SK-N-SH (cell line): ENCODE results near the gene GAL3ST3. TPM values are rescaled to one million over a fixed set of nuclear protein-coding genes. Genes with fewer than 3 reads are reported as not detected.
"Not testable (repeated sequence)": the region's sequence is repeated elsewhere in the genome, so short reads cannot be mapped to it uniquely, and the experiment has no call there.

ENCODE experiments used
- CTCF ChIA-PET: fragments of 300-600, 350-600 bp; formaldehyde crosslinking; extraction: SDS; loops from one replicate; lab custom pipeline; 2021; lab: Yijun Ruan, JAX
- POLR2A ChIA-PET: fragments of 350-600 bp; sonication (Branson Sonifier 250); formaldehyde crosslinking; extraction: SDS; loops from one replicate; lab custom pipeline; 2020; ENCODE audit warnings: antibody characterized with exemption, inconsistent platforms; lab: Yijun Ruan, JAX
- DNase-seq: peaks from one replicate; pipeline ENCODE4 v3.0.0; 2012
- H2AFZ ChIP-seq: fragments of 200-600 bp; sonication (generic); 2 replicates; pipeline ENCODE4 v1.8.1; 2016; ENCODE audit warnings: antibody characterized with exemption, mild to moderate bottlenecking, low read depth
- H3F3A ChIP-seq: fragments of 200-600 bp; sonication (generic); replicated peaks from 2 replicates; pipeline ENCODE3; 2016; ENCODE audit warnings: antibody characterized with exemption, mild to moderate bottlenecking; ENCODE audit not compliant: insufficient read depth
- H3K27ac ChIP-seq, 2 experiments: fragments of 200-500 bp in 1 of 2; fragments of 200-600 bp in 1 of 2; sonication (Bioruptor generic) in 1 of 2; sonication (generic), shearing (Covaris generic) in 1 of 2; 2 replicates each; pipeline versions ENCODE4 v1.5.1 to v1.6.1; 2014 to 2016; ENCODE audit warnings: low read depth in 2 of 2, inconsistent platforms in 1 of 2, low read length in 1 of 2, mild to moderate bottlenecking in 1 of 2, mixed read lengths in 1 of 2
- H3K27me3 ChIP-seq: fragments of 200-600 bp; sonication (generic), shearing (Covaris generic); 2 replicates; pipeline ENCODE4 v1.6.1; 2016; ENCODE audit warnings: mixed run types; ENCODE audit not compliant: insufficient read depth
- H3K36me3 ChIP-seq, 2 experiments: fragments of 200-500 bp in 1 of 2; fragments of 200-600 bp in 1 of 2; sonication (Bioruptor generic) in 1 of 2; sonication (generic) in 1 of 2; replicated peaks in 1 of 2; 2 replicates each; pipeline versions ENCODE3 to v1.5.1; 2014 to 2016; ENCODE audit warnings: low read length in 1 of 2, mild to moderate bottlenecking in 1 of 2; ENCODE audit not compliant: insufficient read depth in 2 of 2, control insufficient read depth in 1 of 2
- H3K4me1 ChIP-seq, 2 experiments: fragments of 200-500 bp in 1 of 2; fragments of 200-600 bp in 1 of 2; sonication (Bioruptor generic) in 1 of 2; sonication (generic), shearing (Covaris generic) in 1 of 2; 2 replicates each; pipeline versions ENCODE4 v1.5.1 to v1.6.1; 2014 to 2016; ENCODE audit warnings: low read depth in 1 of 2, low read length in 1 of 2, mixed run types in 1 of 2; ENCODE audit not compliant: insufficient read depth in 2 of 2, control insufficient read depth in 1 of 2
- H3K4me2 ChIP-seq: fragments of 200-600 bp; sonication (generic), shearing (Covaris generic); 2 replicates; pipeline ENCODE4 v1.6.1; 2017; ENCODE audit warnings: mixed run types
- H3K4me3 ChIP-seq, 2 experiments: fragments of 200-500 bp in 1 of 2; fragments of 200-600 bp in 1 of 2; sonication (Bioruptor generic) in 1 of 2; sonication (generic), shearing (Covaris generic) in 1 of 2; 2 replicates each; pipeline versions ENCODE4 v1.5.1 to v1.8.1; 2014 to 2016; ENCODE audit warnings: low read depth in 2 of 2, inconsistent platforms in 1 of 2, low read length in 1 of 2, mild to moderate bottlenecking in 1 of 2, mixed read lengths in 1 of 2, moderate library complexity in 1 of 2
- H3K79me2 ChIP-seq: fragments of 200-600 bp; sonication (generic); 2 replicates; pipeline ENCODE4 v1.8.1; 2017; ENCODE audit warnings: mild to moderate bottlenecking; ENCODE audit not compliant: insufficient read depth
- H3K9ac ChIP-seq: fragments of 200-600 bp; sonication (generic); 2 replicates; pipeline ENCODE4 v1.6.1; 2017; ENCODE audit warnings: mixed run types
- H3K9me2 ChIP-seq: fragments of 200-600 bp; sonication (generic); 2 replicates; pipeline ENCODE4 v1.6.1; 2017; ENCODE audit warnings: mixed run types
- H3K9me3 ChIP-seq: fragments of 200-600 bp; sonication (generic); 2 replicates; pipeline ENCODE4 v1.6.1; 2017; ENCODE audit warnings: mixed run types, mild to moderate bottlenecking, moderate library complexity
- H4K20me1 ChIP-seq: fragments of 200-600 bp; sonication (generic); 2 replicates; pipeline ENCODE4 v1.6.1; 2017; ENCODE audit warnings: mild to moderate bottlenecking, mixed run types; ENCODE audit not compliant: insufficient read depth
- ELF1 ChIP-seq: IDR thresholded peaks from 2 replicates; pipeline ENCODE4 v1.4.0; 2012
- EP300 ChIP-seq, 2 experiments: IDR thresholded peaks; 2 replicates each; pipeline versions ENCODE4 v1.4.0 to v1.6.1; 2012; ENCODE audit warnings: borderline replicate concordance in 1 of 2, low read depth in 1 of 2, low read length in 1 of 2
- EZH2phosphoT487 ChIP-seq: fragments of 200-600 bp; sonication (generic); IDR thresholded peaks from 2 replicates; pipeline ENCODE4 v1.6.1; 2017; ENCODE audit warnings: low read depth, mixed run types, mild to moderate bottlenecking, antibody characterized with exemption, moderate library complexity, borderline replicate concordance
- FOSL2 ChIP-seq: IDR thresholded peaks from 2 replicates; pipeline ENCODE4 v1.4.0; 2012; ENCODE audit warnings: low read depth, mild to moderate bottlenecking, moderate library complexity, borderline replicate concordance
- GABPA ChIP-seq: IDR thresholded peaks from 2 replicates; pipeline ENCODE4 v1.4.0; 2012; ENCODE audit warnings: low read depth, mild to moderate bottlenecking
- GATA2 ChIP-seq: sonication (generic); formaldehyde crosslinking; IDR thresholded peaks from 2 replicates; pipeline ENCODE4 v1.5.0; 2020; ENCODE audit warnings: mild to moderate bottlenecking, missing genetic modification reagents
- IRF3 ChIP-seq: fragments of 150-350 bp; IDR thresholded peaks from 2 replicates; pipeline ENCODE4 v1.6.1; 2016; ENCODE audit warnings: mild to moderate bottlenecking, low read depth, low read length
- MXI1 ChIP-seq: IDR thresholded peaks from 2 replicates; pipeline ENCODE4 v1.6.1; 2012; ENCODE audit warnings: mild to moderate bottlenecking, low read depth, low read length, improper control_type of control experiment
- POLR2AphosphoS5 ChIP-seq: IDR thresholded peaks from 2 replicates; pipeline ENCODE4 v1.6.1; 2012; ENCODE audit warnings: low read depth, low read length
- RAD21 ChIP-seq: IDR thresholded peaks from 2 replicates; pipeline ENCODE4 v1.6.1; 2012; ENCODE audit warnings: mild to moderate bottlenecking, low read length
- SIN3A ChIP-seq: IDR thresholded peaks from 2 replicates; pipeline ENCODE4 v1.6.1; 2012; ENCODE audit warnings: low read depth, mild to moderate bottlenecking, low read length, moderate library complexity, borderline replicate concordance
- SMC3 ChIP-seq: IDR thresholded peaks from 2 replicates; pipeline ENCODE4 v1.6.1; 2012; ENCODE audit warnings: low read depth, low read length, improper control_type of control experiment
- TAF1 ChIP-seq: IDR thresholded peaks from 2 replicates; pipeline ENCODE4 v1.6.1; 2012; ENCODE audit warnings: low read depth, mild to moderate bottlenecking, low read length, moderate library complexity, borderline replicate concordance
- TCF12 ChIP-seq: IDR thresholded peaks from 2 replicates; pipeline ENCODE4 v1.4.0; 2012
- TEAD4 ChIP-seq: IDR thresholded peaks from 2 replicates; pipeline ENCODE4 v1.4.0; 2012; ENCODE audit warnings: mild to moderate bottlenecking, borderline replicate concordance; ENCODE audit not compliant: insufficient read depth
- ZBTB33 ChIP-seq: IDR thresholded peaks from 2 replicates; pipeline ENCODE4 v1.4.0; 2012; ENCODE audit warnings: low read depth, borderline replicate concordance
- WGBS: methylation state at CpG from one replicate; pipeline ENCODE4 v1.1.6; 2017; ENCODE audit warnings: low lambda C conversion rate; 5-methylcytosine and 5-hydroxymethylcytosine counted together
- polyA plus RNA-seq, 3 experiments: library from polyadenylated mRNA; depleted of rRNA; stranded (reverse); fragments of >200 nt; gene quantifications; 2 replicates each; pipeline ENCODE4 v1.2.3, GENCODE V29; 2012
- TF ChIP-seq, protein P1 (sequence below): IDR thresholded peaks from 2 replicates; pipeline ENCODE4 v1.4.0; 2012; ENCODE audit warnings: low read depth
- TF ChIP-seq, protein P2 (sequence below): IDR thresholded peaks from 2 replicates; pipeline ENCODE4 v1.6.1; 2012; ENCODE audit warnings: mild to moderate bottlenecking, low read depth, low read length, moderate library complexity

The GAL3ST3 gene
- polyA plus RNA-seq, 1 of the 3 experiments (the other 2 are of a cell fraction): 3.2 TPM

DNA sequence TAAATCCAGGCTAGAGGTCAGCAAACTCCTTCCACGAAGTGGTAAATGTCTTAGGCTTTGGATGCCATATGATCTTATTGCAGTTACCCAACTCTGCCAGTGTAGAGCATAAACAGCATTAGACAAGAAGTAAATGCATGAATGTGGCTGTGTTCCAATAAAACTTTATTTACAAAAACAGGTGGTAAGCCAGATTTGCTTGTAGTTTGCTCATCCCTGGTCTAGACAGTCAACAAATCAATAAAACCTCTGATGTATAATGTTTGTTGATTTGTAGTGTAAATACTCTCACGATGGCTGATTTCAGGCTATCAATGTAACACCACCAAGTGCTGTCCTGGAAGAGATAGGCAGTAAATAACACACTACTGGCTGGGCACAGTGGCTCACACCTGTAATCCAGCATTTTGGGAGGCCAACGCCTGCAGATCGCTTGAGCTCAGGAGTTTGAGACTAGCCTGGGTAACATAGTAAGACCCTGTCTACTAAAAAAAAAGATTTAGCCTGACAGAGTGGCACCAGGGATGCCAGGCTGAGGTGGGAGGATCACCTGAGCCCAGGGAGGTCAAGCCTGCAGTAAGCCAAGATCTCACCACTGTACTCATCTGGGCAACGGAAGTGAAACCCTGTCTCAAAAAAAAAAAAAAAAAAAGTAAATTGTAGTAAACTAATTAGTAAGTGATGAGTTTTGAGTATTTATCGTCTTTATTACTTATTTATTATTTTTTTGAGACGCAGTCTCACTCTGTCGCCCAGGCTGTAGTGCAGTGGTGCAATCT, 15.8 kb downstream of the GAL3ST3 start (continued):
- TF ChIP-seq SMC3: no peak
- TF ChIP-seq RAD21: no peak
- TF ChIP-seq TEAD4: no peak
- no peak for TF ChIP-seq TCF12

DNA sequence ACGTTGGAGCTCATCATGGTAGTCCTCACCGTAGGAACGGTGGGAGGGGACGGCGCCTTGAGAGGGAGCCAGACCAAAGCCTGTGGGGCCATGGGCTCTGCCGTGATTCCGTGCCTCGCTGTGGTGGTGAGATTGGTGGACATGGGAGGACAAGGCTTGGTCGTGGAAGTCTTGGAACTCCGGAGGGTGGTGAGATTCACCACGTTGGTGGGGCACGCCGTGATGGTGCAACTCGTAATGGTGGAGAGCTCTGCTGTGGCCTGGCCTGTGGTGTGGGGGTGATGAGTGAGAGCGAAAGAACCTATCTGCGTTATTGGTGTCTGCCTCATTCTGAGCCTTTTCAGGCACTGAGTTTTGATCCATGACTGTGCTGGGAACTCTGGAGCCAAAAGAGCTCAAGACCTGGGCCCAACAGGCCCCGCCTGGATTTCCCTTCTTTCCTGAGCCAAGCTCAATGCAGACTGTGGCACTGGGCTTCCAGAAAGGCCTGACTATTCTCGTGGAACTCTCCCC, 22.9 kb downstream of the GAL3ST3 start, which contains the start of gene CATSPER1:
Gene CATSPER1, minus strand, starts transcription at position 463 of the 513 bp plus-strand sequence. Its CDS starts 100 bp downstream, at position 363.
- no peaks in the 10 kb centered on the region for H3K9me2 ChIP-seq
- peaks cover 7% of the 10 kb centered on the region; the same call in 1 of the 2 replicates for H3K79me2 ChIP-seq
- no peaks in the 10 kb centered on the region for H3K36me3 ChIP-seq
- no peak within 1 kb of the TSS for H3K4me2 ChIP-seq
- H2AFZ ChIP-seq: no peak within 1 kb of the TSS
- ChIA-PET CTCF (interaction anchor here (0.6 to 1.8 kb wide), 3 partner anchors 10 to 233 kb away, joined by 3 to 4 read pairs (median 3); no protein-coding TSS in a partner anchor), POLR2A (no interaction called here)
- H3K9ac ChIP-seq: no peak within 1 kb of the TSS
- no peak for DNase-seq
- TF ChIP-seq GATA2 (CRISPR knock-in tag) (no peak), EP300 (IDR thresholded peaks at IDR 0.05; ENCODE audit: borderline replicate concordance in 1 of 2, low read depth in 1 of 2, low read length in 1 of 2) (no peak), TEAD4 (no peak), FOSL2 (no peak), TAF1 (no peak), TCF12 (no peak), MXI1 (no peak), POLR2AphosphoS5 (no peak), ELF1 (no peak), RAD21 (no peak), ZBTB33 (no peak), GABPA (no peak), EZH2phosphoT487 (no peak), SIN3A (no peak), IRF3 (no peak)
- TF ChIP-seq, protein P1, sequence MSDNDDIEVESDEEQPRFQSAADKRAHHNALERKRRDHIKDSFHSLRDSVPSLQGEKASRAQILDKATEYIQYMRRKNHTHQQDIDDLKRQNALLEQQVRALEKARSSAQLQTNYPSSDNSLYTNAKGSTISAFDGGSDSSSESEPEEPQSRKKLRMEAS: no peak
- TF ChIP-seq, protein P2, sequence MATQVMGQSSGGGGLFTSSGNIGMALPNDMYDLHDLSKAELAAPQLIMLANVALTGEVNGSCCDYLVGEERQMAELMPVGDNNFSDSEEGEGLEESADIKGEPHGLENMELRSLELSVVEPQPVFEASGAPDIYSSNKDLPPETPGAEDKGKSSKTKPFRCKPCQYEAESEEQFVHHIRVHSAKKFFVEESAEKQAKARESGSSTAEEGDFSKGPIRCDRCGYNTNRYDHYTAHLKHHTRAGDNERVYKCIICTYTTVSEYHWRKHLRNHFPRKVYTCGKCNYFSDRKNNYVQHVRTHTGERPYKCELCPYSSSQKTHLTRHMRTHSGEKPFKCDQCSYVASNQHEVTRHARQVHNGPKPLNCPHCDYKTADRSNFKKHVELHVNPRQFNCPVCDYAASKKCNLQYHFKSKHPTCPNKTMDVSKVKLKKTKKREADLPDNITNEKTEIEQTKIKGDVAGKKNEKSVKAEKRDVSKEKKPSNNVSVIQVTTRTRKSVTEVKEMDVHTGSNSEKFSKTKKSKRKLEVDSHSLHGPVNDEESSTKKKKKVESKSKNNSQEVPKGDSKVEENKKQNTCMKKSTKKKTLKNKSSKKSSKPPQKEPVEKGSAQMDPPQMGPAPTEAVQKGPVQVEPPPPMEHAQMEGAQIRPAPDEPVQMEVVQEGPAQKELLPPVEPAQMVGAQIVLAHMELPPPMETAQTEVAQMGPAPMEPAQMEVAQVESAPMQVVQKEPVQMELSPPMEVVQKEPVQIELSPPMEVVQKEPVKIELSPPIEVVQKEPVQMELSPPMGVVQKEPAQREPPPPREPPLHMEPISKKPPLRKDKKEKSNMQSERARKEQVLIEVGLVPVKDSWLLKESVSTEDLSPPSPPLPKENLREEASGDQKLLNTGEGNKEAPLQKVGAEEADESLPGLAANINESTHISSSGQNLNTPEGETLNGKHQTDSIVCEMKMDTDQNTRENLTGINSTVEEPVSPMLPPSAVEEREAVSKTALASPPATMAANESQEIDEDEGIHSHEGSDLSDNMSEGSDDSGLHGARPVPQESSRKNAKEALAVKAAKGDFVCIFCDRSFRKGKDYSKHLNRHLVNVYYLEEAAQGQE: no peak
- no peaks in the 10 kb centered on the region for H3K27me3 ChIP-seq
- H3K27ac ChIP-seq: no peak within 1 kb of the TSS
- H3K9me3 ChIP-seq: no peaks in the 10 kb centered on the region
- peaks cover 4% of the 10 kb centered on the region for H3F3A ChIP-seq
- no peak within 1 kb of the TSS for H3K4me3 ChIP-seq
- WGBS: 89% methylated on average over 12 of the region's 18 CpGs
- no peaks in the 10 kb centered on the region for H4K20me1 ChIP-seq
- H3K4me1 ChIP-seq: peaks cover 3 to 13% of the 10 kb centered on the region in 2 experiments; a peak in 3 of 4 replicates

DNA sequence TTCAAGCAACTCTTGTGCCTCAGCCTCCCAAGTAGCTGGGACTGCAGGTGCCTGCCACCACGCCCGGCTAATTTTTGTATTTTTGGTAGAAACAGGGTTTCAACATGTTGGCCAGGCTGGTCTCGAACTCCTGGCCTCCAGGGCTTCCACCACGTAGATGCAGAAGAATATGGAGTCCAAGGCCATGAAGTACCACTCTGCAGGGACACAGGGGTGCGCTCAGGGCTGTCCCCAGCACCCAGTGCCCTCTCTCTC, 25.8 kb downstream of the GAL3ST3 start:
- H3K9me3 ChIP-seq, H3K4me2 ChIP-seq, DNase-seq, H3K9me2 ChIP-seq, H3K27me3 ChIP-seq, H2AFZ ChIP-seq, H3K36me3 ChIP-seq, H3F3A ChIP-seq, H3K27ac ChIP-seq, H4K20me1 ChIP-seq, H3K4me3 ChIP-seq, H3K9ac ChIP-seq: not testable (repeated sequence)
- H3K4me1 ChIP-seq: peaks cover 3 to 21% of the 10 kb centered on the region in 2 experiments; a peak in 3 of 4 replicates
- WGBS: 69% methylated on average over 5 of the region's 5 CpGs
- ChIA-PET CTCF (interaction anchor here (0.9 to 3.2 kb wide), 24 partner anchors 8 to 397 kb away, joined by 3 to 55 read pairs (median 8); partner anchors contain the start of genes BANF1, CCDC85B, CST6 and EIF1AD), POLR2A (interaction anchor here (1.4 kb wide), 1 partner anchor 22 kb away, joined by 7 read pairs; no protein-coding TSS in a partner anchor)
- peaks cover 30% of the 10 kb centered on the region; the same call in 1 of the 2 replicates for H3K79me2 ChIP-seq
